GM21825 (cell line): Measurements from ENCODE around the gene DDAH2.

Experiments
- ATAC-seq: cut with Tn5 transposase; IDR thresholded peaks from one replicate; pipeline ENCODE4 v1.9.1; 2021; ENCODE audit warnings: mild to moderate bottlenecking, moderate library complexity; ENCODE audit not compliant: unreplicated experiment

The DDAH2 gene

DNA sequence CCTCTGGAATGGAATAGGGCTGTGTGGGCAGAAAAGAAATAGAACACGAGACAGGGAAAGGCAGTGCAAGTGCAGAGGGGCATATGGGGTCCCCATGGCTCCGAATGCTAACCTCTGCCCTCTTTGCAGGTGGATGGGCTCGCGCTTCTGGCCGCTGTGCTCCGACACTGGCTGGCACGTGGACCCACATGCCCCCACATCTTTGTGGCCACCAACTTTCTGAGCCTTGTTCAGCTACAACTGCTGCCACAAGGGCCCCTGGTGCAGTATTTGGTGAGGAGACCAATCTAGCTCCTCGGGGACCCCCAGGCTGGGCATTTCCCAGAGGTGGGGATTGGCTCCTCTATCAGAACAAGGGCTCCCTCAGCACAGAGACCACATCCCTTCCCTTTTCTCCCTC lies 32.2 kb upstream of the DDAH2 start:
- no peak for ATAC-seq

DNA sequence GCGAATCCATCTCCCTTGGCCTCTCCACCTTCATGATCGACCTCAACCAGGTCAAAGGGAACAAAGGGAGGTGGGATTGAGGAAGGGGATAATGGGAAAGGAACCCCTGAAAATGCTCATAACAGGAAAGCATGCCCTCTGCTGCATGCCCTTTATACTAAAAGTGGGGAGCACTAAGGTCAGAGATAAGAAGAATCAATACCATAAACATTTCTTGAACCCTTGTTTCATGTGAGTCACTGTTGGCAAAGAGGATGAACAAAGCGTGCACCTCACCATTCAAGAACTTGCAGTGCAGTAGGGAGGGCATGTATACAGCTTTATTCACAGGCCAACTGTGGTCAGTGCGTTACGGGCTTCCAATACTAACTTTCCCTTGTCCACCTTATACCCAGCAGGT lies 31.7 kb upstream of the DDAH2 start:
- no peak for ATAC-seq

DNA sequence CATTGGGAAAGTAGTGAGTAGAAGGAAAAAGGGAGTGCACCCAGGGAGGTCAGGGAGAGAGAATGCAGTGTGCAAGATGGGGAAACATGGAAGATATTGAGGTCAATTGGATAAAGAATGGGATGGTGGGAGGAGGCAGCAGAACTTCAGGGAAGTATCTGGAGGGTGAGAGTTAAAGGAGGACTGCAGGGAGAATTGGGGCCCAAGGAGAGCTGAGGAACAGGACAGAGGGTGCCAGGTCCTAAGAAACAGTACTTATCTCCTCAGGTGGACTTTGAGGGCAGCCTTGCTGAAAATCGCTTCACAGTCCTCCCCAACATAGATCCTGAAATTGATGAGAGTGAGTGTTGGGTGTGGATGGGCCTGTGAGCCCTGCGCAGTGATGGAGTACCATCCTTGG lies 29.2 kb upstream of the DDAH2 start:
- no peak for ATAC-seq

DNA sequence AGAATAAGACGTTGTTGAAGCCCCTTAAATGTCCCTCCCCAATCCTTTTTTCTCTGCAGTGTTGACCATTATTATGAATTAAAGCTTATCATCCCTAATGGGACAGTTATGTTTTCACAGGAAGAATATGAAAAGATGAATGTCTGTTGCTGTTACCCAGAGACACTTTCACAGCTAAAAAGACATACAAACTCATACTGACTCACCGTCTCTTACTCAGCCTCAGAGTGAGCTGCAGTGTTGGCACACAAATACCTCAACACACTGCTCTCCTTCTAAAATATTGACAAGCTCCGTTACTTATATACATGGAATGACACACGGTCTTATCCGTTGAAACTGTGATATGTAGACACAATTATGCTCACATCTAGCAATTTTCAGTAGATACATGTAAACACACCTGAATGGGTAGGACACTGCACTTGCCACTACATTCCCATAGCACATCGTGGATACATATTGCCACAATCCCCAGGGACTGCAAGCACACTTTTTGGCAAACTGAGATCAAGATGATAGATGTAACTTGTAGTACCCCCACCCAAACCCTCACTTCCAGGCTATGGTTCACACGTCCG lies 23.7 kb upstream of the DDAH2 start:
- no peak for ATAC-seq

DNA sequence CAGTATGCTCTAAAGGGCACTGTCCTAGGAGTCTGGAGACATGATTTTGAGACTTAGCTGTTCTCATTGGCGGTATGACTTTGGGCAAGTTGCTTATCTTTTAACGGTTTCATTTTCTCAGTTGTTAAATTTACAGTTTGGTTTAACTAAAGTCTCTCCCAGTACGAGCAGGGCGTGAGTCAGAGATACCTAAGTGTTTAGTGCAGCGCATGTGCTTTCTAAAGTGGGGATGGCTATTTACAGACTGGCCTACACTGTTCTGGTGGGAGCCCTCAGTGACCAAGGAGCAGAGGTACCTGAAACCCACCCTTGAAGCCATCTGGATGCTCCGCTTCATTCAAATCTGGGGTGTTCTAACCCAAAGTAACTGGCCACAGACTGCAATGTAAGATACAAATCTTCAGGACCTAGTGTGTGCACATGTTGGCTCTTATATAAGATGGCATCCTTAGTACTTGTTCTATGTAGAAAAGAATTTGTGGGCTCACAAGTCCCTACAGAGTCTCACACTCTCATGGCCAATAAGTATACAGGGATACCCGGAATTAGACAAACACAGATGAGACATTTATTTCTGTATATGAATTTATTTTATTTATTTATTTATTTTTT lies 21.4 kb upstream of the DDAH2 start:
- no peak for ATAC-seq

DNA sequence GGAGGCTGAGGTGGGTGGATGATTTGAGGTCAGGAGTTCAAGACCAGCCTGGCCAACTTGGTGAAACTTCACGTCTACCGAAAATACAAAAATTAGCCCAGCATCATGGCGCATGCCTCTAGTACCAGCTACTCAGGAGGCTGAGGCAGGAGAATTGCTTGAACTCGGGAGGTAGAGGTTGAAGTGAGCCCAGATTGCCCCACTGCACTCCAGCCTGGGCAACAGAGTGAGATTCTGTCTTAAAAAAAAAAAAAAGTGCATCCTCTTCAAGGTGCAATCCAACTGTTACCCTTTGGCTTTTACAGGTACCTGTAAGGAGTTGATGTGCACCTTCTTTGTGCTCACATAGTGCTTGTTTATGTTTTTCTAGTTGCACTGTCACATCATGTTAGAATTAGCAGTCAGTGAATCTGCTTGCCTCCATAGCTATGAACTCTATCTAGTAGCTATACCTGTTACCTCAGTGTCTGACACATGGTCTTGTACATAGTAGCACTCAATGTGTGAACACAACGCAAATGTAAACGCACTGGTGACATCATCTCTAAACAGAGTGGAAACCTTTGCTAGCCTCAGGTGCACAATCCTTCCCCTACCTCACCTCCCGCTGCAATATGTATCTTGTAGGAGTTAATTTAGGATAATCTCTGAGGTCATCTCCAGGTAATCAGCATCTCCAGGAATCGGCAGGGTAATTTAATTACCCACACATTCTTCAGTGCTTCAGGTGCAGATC lies 20.4 kb upstream of the DDAH2 start:
- ATAC-seq: no peak

DNA sequence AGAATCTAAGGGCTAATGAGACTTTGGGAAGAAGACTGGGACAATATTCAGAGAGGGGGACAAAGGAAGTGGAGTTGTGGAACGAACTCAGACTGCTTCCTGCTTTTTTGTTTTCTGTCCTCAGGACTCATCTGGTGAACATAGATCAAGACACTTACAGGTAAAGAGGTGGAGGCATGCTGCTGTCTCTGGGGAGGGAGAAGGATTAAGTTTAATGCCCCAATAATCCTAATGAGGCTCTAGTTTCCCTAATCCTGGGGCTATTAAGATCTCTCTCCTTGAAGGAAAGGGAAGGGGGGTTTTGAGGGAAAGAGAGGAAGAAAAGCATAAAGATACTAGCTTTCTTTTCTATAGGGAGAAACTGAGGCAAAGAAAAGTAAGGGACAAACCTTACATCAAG lies 15.3 kb upstream of the DDAH2 start:
- no peak for ATAC-seq

DNA sequence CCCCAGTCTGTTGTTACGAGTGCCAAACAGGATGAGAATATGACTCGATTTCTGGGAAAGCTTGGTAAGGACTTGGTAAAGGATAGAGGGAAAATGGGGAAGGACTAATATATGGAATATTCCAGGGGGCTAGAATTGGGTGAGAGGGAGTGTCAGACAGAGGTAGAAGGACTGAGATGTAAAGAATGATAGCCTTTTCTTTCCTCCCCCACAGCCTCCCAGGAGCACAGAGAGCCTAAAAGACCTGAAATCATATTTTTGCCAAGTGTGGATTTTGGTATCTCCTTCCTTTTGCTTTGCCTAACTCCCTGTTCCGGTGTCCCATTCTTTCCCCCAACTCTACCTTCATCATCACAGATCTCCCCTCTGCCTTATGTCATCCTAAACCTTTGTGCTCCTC lies 13.8 kb upstream of the DDAH2 start:
- no peak for ATAC-seq

DNA sequence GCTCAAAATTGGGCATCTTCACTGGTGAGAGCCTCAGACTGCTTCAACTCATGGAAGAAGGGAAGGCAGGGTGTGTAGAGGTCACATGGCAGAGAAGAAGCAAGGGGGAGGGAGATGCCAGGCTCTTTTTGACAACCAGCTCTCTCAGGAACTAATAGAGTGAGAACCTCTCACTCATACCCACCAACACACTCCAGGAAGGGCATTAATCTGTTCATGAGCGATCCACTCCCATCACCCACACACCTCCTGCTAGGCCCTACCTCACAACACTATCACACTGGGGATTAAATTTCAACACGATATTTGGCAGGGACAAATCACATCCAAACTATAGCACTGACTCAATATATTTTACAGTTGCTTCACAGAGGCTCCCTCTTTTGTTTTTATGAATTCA lies 12.7 kb upstream of the DDAH2 start:
- no peak for ATAC-seq

DNA sequence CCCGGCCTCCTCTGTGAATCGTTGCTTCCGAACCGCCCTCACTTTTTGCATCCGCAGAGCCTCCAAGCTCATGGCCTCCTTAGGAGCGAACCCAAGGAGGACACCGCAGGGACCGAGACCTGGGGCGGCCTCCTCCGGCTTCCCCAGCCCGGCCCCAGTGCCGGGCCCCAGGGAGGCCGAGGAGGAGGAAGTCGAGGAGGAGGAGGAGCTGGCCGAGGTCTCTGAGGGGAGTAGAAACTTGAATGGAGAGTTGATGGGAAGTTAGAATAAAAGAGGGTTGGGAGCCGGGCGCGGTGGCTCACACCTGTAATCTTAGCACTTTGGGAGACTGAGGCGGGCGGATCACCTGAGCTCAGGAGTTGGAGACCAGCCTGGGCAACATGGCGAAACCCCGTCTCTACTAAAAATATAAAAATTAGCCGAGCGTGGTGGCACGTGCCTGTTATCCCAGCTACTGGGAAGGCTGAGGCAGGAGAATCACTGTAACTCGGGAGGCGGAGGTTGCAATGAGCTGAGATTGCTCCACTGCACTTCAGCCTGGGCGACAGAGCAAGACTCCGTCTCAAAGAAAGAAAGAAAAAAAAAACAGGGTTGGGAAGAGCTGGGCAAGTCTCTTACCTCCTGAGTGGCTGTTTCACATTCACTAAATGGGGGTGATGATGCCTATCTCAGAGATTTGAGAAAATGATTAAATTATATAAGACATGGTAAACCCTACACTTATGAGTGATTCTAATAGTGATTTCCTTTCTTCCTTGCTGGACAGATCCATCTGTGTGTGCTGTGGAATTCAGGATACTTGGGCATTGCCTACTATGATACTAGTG lies 11.5 kb upstream of the DDAH2 start:
- no peak for ATAC-seq

DNA sequence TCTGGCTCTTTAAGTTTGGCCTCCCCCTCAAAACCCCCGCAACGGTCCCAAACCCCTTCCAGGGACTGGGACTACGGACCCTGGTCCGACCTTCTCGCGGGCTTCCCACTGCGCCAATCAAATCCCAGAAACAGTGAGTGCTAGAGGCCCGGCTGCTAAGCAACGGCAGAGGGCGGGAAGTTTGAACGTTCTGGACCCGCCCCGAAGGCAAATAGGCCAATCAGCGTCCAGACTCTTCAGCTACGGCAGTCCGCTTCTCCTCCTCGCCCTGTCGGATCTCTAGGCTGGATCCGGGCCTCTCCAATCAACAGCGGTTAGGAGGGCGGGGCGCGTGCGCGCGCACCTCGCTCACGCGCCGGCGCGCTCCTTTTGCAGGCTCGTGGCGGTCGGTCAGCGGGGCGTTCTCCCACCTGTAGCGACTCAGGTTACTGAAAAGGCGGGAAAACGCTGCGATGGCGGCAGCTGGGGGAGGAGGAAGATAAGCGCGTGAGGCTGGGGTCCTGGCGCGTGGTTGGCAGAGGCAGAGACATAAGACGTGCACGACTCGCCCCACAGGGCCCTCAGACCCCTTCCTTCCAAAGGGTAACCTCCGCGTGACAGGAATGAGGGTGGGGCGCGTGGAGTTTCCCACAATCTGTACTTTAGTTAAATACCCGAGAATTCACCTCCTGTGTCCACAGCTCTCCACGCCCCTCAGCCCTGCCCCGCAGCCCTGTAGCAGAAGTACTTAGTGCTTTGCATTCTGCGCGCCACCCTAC lies 10.7 kb upstream of the DDAH2 start, which contains the start of gene MSH5:
Gene MSH5, plus strand, starts transcription at position 367 of the 758 bp plus-strand sequence. CDS start 462 bp downstream, outside the sequence.
- ATAC-seq: peak; percentile 56

DNA sequence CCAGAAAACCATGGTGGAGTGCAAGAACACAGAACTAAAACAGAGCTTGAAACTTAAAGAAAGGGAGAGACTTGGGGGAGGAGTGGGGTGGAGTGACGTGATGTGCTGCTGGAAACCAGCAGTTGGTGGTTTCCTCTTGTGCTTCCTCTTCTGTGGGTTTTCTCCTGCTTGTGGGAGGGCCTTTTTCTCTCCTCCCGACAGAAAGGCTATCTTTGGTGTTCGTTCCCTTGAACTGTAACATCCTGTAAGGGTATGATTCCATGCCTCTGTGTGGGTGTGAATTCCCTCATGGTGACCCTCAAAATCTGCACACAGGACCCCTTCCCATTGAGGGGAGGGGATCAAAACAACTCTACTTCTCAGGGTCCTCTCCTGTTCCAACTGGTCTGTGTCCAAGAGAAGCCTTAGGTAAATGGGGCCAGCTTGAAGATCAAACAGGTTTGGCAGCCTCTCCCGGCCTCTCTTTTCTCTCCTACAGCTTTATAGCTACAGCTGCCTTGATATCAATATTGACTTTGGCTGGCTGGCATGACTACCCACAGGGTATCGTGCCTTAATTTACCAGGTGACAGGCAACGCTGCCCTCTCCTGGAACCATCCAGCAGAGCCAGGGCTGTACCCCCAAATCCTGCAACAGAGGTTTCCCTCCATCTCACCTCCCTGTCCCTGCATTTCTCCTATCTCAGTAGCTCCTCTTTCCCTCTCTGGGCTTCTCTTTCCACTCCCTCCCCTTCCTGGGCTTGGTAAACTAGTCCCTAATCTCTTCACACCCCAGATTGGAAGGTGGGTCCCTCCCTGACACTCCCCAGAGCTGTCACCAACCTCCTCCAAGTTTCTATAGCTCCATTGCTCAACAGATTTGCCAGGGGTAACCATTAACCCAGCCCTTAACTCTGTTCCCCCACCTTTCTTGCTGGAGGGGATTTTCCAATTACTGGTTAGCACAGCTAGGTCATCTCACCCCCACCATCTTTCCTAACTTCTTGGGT lies 9.2 kb upstream of the DDAH2 start:
- peak; percentile 22 for ATAC-seq

DNA sequence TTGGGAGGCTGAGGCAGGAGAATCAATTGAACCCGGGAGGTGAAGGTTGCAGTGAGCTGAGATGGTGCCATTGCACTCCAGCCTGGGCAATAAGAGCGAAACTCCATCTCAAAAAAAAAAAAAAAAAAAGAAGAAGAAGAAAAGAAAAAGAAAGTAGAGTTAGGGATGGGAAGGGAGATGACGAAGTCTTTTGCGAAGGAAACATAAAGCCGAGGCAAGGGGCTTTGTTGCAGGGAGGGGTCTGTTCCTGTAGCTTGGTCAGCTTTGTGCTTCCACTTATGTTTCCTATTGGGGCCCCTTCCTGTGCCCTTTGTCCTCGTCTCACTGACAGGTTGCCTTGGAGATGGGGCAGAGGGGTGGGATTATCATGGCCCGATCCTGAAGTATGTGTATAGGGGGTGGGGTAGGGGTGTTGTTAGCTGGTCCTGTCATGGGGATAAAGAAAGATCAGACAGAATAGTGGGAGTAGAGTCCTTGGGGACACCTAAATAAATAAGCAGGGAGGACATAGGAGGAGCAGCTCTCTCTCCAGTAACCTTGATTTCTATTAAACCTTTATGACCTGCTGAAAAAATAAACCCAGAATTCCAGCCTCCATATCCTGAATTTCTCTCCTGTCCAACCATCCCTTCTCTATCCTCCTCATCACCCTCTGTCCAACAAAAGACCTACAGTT lies 8.4 kb upstream of the DDAH2 start:
- no peak for ATAC-seq

DNA sequence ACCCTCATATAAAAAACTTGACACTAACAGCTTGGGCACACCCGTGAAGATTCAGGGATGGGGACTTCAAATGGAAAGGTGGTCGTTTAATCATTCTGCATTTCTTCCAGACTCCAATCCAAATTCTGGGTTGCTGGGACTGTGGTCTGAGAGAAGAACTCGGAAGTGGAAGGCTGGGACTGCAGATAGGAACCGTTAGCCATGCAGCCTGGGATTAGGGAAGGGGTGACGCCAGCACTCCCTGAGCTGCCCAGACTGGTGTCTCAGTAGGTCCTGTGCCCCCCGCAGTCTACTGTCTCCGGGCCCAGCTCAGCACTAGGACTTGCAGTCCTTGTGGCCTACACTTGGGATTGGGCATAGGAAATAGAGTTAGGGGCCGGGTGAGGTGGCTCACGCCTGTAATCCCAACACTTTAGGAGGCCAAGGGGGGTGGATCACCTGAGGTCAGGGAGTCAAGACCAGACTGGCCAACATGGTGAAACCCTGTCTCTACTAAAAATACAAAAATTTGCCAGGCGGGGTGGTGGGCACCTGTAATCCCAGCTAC lies 7.7 kb upstream of the DDAH2 start:
- ATAC-seq: no peak

DNA sequence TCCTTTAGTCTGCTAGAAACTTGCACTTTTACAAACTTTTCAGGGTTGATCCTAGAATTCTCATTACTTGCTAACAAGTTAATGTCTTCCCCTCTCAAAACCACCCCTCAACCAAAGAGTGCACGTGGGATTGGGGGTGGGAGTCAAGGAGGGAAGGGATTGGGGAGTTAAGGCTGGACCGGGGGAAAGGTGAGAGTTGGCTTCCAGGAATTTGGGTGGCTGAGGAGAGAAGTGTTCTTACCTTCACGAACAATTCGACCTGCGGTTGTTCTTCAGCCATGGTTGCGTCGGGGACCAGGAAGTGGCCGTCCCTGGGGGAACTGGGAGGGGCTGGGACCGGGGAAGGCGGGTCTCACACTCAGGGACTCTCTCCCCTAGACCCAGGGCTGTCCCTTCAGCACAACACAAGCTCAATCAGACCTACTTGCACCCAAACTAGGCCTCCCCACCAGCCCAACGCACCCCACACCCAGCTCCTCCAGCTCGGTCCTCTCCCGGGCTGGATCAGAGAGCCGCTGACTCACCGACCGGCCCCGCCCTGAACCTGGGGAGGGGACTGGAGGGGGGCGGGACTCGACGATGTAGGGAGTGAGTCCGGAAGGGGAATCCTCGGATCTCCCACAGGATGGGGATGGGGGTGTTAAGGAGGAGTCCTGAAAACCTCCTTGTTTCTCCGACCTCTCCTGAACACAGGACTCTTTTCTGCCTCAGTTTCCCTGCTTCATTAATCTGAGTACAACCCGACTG lies 7.1 kb upstream of the DDAH2 start, which contains the start of gene CLIC1:
Gene CLIC1, minus strand, starts transcription at position 510 of the 747 bp plus-strand sequence. Its CDS starts 230 bp downstream, at position 280.
- ATAC-seq: no peak

DNA sequence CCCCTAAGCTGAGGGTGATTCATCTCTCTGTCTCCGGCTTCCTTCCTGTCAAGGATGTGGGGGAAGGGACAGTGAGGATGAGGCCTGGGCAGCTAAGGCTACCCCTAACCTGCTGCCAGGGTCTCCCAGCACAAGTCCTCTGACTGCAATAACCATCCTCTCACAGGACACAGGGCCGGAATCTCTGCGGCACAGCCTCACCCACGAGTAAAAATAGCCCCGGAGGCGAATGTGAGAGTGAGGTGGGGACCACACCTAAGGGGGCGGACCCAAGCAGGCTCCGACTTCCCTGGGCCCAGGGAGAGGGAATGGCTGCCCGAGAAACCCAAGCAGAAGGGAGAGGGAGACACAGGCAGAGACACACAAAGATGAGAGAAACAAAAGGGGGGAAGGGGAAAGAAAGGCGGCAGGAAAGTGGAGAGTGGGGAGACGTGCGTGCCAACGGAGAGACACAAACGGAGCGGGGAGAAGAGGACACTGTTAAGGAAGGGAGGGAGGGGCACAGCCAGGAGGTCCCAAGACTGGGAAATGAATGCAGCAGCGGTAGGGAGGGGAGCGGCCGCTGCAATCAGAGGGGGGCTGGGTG lies 5.8 kb upstream of the DDAH2 start:
- no peak for ATAC-seq

DNA sequence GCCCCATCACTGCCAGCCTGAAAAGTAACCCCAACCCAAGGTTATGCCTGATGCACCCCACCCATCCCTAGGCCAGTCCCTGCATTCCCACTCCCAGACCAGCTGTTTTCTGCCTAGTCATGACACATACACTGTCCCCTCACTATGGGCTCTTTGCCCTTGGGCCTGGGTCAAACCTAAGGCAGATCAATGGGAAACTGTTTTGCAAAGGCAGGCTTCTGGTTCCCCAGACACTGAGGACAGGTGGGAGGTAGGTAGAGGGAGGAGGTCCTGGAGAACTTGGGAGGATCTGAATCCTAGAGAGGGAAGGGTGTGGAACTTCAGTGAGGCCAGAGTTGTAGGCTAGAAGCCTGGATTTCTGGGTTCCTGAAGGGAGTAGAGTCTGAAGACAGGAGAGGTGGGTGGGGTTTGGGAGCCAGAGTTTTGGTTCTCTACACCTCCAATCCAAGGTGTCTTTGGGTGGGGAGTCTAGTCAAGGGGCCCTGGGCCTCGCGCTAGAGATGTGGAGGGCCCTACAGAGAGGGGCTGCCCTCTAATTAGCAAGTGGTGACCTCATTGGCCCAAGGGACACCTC lies 5.2 kb upstream of the DDAH2 start:
- no peak for ATAC-seq
